MG63 (cell line): Measurements from ENCODE around the gene ACOX3. TPM values are rescaled to one million over a fixed set of nuclear protein-coding genes. Genes with fewer than 3 reads are reported as not detected.
A peak's percentile ranks its signal among the peaks of the same experiment; 100 is the strongest.
"Not testable (repeated sequence)": the region's sequence is repeated elsewhere in the genome, so short reads cannot be mapped to it uniquely, and the experiment has no call there.

Source experiments
- DNase-seq: peaks from one replicate; pipeline ENCODE4 v3.0.0-alpha.2; 2020
- H3K27me3 ChIP-seq: fragments of 250-450 bp; sonication (Bioruptor Pico); 2 replicates; pipeline ENCODE4 v1.5.1; 2020; ENCODE audit warnings: mild to moderate bottlenecking, moderate library complexity
- H3K36me3 ChIP-seq: fragments of 250-450 bp; sonication (Bioruptor Pico); 2 replicates; pipeline ENCODE4 v1.5.1; 2020; ENCODE audit warnings: mild to moderate bottlenecking, moderate library complexity
- H3K4me3 ChIP-seq: fragments of 250-450 bp; sonication (Bioruptor Pico); 2 replicates; pipeline ENCODE4 v1.5.1; 2020; ENCODE audit warnings: mild to moderate bottlenecking, moderate library complexity
- H3K9me3 ChIP-seq: fragments of 250-450 bp; sonication (Bioruptor Pico); 2 replicates; pipeline ENCODE4 v1.5.1; 2020; ENCODE audit warnings: mild to moderate bottlenecking, moderate library complexity
- total RNA-seq: library from RNA; depleted of rRNA; stranded (reverse); fragments of >200 nt; shearing (Covaris generic); gene quantifications from 2 replicates; pipeline ENCODE4 v1.2.3, GENCODE V29; 2014; ENCODE audit warnings: low replicate concordance; rRNA removed

ACOX3 gene
- total RNA-seq: 20.3 and 33.2 TPM in 2 replicates

DNA sequence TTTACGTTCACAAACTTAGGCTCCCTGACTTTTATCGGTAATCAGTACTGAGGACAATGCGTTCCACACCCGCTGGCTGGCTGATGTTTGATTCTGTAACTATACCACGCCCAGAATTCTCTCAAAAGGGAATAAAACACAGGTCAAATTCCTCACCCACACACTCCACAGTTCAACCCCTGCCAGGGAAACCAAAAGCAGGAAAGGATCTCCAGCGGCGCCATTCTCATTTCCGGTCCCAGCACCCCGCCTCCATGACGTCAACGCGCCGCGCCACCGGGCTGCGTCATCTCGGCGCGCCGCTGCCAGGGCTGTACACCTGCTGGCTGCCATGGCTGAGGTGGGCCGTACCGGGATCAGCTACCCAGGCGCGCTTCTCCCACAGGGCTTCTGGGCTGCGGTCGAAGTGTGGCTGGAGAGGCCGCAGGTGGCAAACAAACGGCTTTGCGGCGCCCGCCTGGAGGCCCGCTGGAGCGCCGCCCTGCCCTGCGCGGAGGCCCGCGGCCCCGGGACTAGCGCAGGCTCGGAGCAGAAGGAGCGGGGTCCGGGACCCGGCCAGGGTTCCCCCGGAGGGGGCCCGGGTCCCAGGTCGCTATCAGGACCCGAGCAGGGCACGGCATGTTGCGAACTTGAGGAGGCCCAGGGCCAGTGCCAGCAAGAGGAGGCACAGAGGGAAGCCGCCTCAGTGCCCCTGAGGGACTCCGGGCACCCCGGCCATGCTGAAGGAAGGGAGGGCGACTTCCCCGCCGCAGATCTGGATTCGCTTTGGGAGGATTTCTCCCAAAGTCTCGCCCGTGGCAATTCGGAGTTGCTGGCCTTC lies at the start of gene ACOX3, which contains the start of gene TRMT44:
TSS of gene ACOX3 (minus strand) at position 232 of the 820 bp plus-strand sequence. CDS start 24,202 bp downstream, outside the sequence.
TSS of gene TRMT44 (plus strand) at position 286 of the 820 bp plus-strand sequence. CDS start at position 332, 46 bp downstream.
- H3K27me3 ChIP-seq: no peaks in the 10 kb centered on the region
- H3K4me3 ChIP-seq: peak within 1 kb of the TSS; percentile 62
- DNase-seq: peak; percentile 82
- H3K9me3 ChIP-seq: no peaks in the 10 kb centered on the region
- no peaks in the 10 kb centered on the region for H3K36me3 ChIP-seq

DNA sequence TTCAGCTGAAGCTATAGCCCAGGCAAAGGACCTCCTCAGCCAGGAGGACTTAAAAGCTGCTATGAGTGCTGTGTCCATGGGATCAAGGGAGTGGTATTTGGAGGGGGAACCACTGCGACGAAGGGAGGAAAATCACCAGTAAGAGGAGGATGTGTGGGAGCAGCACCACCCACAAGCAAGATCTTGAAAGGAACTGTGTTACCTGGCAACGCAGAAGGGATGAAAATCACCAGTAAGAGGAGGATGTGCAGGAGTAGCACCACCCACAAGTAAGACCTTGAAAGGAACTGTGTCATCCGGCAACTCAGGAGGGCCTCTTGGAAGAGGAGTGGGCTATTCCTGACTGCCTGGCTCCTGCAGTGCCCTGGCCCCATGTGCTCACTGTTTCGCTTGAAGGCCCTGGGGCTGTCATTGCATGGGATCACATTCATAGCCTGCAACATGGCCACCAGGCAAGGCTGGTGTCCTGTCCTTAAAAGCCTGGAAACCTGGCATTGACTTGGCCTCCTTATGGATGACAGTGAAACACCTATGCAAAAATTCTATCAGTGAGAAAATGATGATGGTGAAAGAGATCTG lies 48.4 kb upstream of the ACOX3 start:
- no peaks in the 10 kb centered on the region for H3K36me3 ChIP-seq
- DNase-seq: no peak
- no peak overlapping the region for H3K4me3 ChIP-seq
- H3K9me3 ChIP-seq: no peaks in the 10 kb centered on the region
- no peaks in the 10 kb centered on the region for H3K27me3 ChIP-seq

DNA sequence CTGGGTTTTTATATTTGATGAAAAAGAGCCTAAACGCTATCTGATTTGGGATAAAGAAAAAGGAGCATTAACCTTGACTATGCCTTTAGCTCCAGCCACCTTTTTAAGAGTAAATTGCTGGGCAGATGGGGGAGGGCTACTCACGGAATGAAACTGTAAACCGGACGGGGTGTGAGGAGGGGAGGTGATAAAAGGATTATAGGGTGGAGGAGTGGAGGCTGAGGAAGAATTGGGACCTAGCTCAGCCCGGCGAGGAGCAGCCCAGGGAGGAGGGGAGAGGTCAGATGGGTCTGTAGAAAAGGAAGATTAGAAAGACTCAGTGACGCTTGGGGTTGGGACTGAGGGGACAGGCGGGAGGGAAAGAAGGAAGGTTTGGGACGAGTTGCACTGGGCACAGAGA lies 46.1 kb upstream of the ACOX3 start:
- not testable (repeated sequence) for H3K4me3 ChIP-seq, H3K27me3 ChIP-seq, H3K36me3 ChIP-seq, H3K9me3 ChIP-seq, DNase-seq

DNA sequence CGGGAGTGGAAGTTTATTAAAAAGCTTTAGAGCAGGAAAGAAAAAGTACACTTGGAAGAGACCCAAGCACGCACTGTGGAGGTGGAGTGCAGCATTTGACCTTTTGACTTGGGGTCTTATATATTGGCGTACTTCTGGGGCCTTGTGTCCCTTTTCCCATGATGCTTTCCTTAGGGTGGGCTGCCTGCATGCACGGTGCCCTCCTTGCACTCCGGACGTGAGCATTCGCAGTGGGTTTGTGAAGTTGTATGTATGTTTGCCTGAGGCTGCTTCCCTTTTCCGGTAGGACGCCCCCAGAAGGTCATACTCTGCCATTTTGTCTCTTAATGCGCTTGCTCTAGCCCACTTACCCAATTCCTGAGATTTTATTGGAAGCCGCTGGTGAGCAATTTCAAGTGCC lies 39.7 kb upstream of the ACOX3 start:
- no peaks in the 10 kb centered on the region for H3K9me3 ChIP-seq
- no peak for DNase-seq
- no peak overlapping the region for H3K4me3 ChIP-seq
- peaks cover 3% of the 10 kb centered on the region; the same call in 1 of the 2 replicates for H3K36me3 ChIP-seq
- H3K27me3 ChIP-seq: no peaks in the 10 kb centered on the region

DNA sequence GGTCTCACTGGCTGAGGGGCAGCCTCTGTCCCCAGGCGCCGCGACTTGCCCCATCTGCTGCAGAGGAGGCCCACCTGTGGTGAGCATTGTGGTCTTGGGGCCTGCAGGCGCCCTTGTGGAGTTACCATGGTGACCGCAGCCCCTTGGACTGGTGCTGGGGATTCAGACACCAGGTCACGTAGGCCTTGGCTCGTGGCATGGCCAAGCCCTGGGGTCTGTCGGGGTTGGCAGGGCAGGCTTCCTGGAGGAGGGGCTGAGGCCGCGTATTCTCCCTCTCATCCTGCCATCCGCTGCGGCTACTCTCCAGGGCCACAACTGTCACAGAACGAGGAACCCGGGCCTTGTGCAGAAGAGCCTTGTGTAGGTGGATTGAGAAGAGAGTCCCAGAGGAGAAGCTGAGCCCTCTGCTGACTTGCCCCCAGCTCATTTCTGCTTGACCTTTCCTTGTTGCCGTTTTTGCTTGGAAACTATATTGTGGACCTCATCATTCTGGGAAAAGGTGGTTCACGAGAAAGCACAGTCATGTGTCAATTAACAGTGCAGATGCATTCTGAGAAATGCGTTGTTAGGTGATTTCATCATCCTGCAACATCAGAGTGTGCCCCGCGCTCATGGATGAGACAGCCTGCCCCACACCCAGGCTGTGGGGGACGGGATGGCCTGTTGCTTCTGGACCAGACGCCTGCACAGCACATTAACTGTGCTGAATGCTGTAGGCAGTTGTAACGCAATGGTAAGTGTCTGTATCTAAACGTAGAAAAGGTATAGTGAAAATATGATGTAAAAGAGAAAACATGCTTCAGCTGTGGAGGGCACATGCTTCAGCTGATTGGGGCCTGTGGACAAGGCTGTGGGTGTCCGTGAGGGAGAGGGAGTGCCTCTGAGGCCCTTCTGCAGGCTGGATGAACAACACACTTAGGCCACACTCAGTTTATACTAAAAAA lies 38.5 kb upstream of the ACOX3 start:
- DNase-seq: no peak
- H3K4me3 ChIP-seq: no peak overlapping the region
- no peaks in the 10 kb centered on the region for H3K9me3 ChIP-seq
- no peaks in the 10 kb centered on the region for H3K27me3 ChIP-seq
- peaks cover 3% of the 10 kb centered on the region; the same call in 1 of the 2 replicates for H3K36me3 ChIP-seq

DNA sequence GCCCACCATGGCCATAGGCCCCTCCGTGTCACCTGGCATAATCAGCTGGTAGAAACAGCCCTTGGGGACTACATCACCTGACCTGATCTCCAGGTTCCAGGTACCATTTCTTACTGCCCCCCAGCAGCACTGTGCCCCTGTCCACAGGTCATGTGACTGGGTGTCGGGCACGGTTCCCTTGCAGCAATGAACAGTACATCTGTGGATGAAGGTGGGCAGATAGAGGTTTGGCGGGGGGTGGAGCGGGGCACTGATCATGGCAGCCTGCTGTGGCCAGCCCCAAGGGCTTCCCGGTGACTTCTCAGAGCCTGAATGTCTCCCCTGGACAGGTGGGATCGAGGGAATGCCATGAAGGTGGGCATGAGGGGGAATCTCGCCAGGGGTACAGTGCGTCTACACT lies 37.8 kb upstream of the ACOX3 start:
- H3K27me3 ChIP-seq: no peaks in the 10 kb centered on the region
- H3K4me3 ChIP-seq: no peak overlapping the region
- no peak for DNase-seq
- H3K36me3 ChIP-seq: peaks cover 3% of the 10 kb centered on the region; the same call in 1 of the 2 replicates
- H3K9me3 ChIP-seq: no peaks in the 10 kb centered on the region

DNA sequence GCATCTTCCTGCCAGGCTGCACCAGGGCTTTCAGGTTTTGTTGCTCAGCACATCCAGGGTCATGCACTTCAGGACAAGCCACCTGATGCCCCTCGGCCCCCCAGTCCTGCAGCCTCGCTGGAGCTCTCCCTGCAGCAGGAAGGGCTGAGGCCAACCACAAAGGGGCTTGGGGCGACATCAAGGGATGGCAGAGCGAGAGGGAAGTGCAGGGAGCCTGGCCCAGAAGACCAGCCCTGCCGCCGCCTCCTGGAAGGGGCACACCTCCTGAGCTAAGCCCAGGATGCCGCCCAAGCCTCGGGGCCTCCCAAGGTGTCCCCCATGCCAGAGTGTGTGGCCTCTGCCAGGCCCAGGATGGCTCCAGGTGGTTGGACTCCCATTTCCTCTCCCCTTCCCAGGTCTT lies 37.2 kb upstream of the ACOX3 start:
- Histone ChIP-seq H3K4me3 (no peak overlapping the region), H3K36me3 (peaks cover 3% of the 10 kb centered on the region; the same call in 1 of the 2 replicates), H3K9me3 (no peaks in the 10 kb centered on the region), H3K27me3 (no peaks in the 10 kb centered on the region)
- DNase-seq: no peak

DNA sequence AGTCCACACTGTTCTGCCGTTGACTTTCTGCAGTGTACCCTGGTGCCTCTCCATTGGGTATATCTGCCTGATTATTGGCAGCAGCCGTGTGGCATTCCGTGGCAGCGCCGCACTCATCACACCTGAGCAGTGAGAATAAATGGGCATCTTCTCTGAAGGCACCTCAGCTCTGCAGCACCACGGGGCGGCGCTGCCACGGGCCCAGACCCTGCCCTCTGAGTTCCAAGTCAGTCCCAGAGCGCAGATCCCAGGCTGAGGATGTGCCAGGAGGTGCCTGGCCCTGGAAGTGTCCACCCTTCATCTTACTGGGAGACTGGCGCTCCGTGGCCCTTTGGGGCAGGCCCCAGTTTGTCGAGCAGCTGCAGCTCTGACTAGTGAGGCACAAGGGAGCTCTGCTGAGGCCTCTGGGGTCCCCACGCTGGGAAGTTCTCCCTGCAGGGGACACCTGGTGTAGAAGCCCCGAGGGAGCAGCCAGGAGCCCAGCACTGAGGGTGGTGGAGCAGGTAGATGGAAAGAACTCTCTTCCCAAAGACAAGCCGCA lies 36.6 kb upstream of the ACOX3 start:
- H3K4me3 ChIP-seq: no peak overlapping the region
- H3K36me3 ChIP-seq: peaks cover 3% of the 10 kb centered on the region; the same call in 1 of the 2 replicates
- H3K9me3 ChIP-seq: no peaks in the 10 kb centered on the region
- no peaks in the 10 kb centered on the region for H3K27me3 ChIP-seq
- no peak for DNase-seq

DNA sequence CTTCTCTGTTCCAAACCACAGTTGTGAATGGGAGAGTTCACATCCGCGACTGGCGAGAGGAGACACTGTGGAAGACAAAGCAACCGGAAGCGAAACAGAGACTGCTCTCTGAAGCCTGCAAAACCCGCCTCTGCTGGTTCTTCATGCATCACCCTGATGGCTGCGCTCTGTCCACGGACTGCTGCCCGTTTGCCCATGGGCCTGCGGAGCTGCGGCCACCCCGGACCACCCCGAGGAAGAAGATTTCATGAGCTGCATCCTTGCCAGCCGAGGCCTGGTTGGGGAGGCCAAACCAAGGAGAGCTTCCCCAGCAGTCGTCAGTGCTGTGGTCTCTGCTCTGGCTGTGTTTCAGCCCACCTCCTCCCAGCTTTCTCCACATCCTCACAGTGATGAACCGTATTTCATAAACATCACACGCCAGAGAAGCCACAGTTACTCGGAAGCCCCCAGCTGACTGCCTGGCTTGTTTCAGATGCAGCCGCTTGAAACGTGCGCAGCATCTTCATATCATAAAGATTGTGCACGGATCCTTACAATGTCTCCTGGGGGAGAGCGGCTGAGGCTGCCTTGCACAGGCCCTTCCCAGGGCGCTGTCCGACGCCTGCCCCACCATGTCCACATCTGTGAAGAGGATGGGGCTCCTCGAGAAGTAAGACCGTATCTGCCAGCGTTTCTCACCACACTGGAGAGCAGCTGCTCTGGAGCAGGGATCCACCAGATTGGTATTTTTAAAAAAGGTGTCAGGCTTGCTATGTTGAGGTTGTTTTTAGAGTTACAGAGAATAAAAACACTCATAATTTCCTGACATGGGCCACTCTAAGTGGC lies 35.4 kb upstream of the ACOX3 start:
- H3K9me3 ChIP-seq: no peaks in the 10 kb centered on the region
- H3K36me3 ChIP-seq: peaks cover 3% of the 10 kb centered on the region; the same call in 1 of the 2 replicates
- H3K4me3 ChIP-seq: no peak overlapping the region
- H3K27me3 ChIP-seq: no peaks in the 10 kb centered on the region
- DNase-seq: no peak

DNA sequence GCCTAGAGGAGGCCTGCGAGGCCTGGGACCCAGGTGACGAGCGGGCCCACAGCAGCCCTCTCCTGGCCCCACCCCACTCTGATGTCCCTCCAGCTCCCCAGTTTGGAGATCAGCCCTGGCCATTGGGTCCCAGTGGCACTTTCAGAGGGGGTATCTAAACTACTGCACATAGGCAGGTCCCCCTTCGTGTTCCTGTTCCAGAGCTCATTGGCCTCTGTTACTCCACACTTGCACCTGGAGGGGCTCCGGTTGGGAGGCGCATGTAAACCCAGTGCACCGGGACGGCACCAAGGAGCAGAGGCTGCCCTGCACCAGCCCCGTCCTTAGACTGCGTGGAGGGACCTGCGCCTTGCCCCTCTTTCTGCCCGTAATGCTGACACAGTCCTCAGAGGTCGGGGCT lies 34.3 kb upstream of the ACOX3 start:
- no peak for DNase-seq
- Histone ChIP-seq H3K36me3 (peaks cover 3% of the 10 kb centered on the region; the same call in 1 of the 2 replicates), H3K27me3 (no peaks in the 10 kb centered on the region), H3K4me3 (no peak overlapping the region), H3K9me3 (no peaks in the 10 kb centered on the region)

DNA sequence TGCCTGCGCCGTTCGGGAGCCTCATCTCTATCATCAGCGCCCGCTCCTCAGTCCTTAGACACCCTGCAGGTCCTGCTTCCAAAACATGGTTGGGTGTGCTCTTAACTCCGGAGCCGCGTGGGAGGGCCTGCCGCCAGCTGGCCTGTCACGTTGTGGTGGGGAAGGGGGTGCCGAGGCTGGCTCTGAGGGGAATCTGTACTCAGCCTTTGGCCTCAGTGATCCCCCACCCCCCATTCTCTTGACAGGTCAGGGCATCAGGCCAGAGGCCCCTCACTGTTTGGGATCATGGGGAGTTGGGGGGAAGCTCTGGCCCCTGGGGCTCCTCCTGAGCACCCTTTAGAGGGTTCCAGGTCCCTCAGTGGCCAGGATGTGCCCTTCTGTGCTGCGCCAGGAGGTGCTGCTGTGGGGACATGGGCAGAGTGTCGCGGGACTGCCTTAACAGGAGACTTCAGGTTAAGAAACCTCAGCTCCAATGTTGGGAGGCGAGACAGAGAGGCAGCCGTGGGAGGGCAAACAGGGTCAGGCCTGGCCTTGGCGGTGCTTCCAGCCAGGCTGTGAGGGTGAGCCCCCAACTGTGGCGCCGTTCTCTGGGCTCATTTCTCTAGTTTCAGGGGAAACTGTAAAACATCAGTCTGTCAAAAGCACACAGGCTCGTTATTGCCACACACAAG lies 33.5 kb upstream of the ACOX3 start:
- H3K4me3 ChIP-seq: no peak overlapping the region
- H3K27me3 ChIP-seq: no peaks in the 10 kb centered on the region
- H3K36me3 ChIP-seq: peaks cover 7% of the 10 kb centered on the region
- DNase-seq: no peak
- no peaks in the 10 kb centered on the region for H3K9me3 ChIP-seq

DNA sequence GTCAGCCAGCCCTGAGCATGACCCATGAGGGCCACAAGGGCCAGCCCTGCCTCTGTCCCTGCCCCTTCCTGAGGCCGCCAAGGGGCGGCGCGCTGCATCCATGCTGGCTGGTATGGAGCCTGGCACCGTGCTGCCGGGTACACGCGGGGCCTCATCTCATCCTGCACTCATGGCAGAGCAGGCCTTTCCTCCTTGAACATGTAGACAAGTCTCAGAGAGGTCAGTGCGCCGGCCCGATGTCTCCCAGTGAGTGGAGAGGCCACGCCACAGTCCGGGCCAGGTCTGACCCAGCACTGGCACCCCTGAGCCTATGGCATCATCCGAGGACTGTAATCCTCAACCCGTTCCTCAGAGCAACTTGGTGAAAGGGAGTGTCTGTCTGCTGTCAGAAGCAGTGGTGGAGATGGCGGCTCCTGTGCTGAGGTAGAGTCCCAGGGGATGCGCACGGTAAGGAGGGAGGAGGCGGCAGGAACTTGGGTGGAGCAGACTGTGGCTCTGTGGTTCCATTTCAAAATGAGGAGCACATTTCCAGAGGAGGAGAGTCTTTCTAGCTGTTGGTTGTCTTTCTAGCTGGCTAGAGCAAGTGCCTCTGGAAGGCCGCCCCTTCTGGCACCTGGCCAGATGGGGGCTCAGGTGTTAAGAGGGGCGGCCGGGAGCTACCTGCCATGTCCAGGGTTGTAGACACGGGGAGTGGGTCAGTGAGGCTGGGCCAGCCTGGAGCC lies 32.8 kb upstream of the ACOX3 start:
- H3K4me3 ChIP-seq: no peak overlapping the region
- no peaks in the 10 kb centered on the region for H3K9me3 ChIP-seq
- H3K36me3 ChIP-seq: peaks cover 11% of the 10 kb centered on the region
- no peaks in the 10 kb centered on the region for H3K27me3 ChIP-seq
- DNase-seq: no peak

DNA sequence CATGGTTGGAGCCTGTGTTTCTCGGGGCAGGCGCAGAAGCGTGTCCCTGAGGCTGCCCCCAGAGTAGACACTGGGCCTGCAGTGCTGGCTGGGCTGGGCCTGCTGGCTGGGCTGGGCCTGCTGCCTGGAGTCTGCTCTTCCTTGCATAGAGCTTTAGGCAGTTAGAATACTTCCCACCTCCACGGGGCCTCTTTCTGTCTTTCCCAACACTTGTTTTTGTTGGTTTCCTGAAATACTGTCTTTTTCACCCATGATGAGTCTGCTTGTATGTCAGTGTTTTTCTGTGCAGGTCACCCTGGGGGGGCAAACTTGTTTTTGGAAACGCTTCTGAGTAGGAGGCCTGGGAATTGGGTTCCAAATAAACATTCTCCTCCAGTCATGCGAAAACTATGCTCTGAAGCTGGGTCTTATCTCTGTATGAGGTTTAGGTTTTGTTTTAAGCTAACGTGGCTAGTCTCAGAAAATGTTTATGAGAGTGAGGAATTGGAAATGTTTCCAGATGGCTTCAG lies 32.2 kb upstream of the ACOX3 start:
- Histone ChIP-seq H3K27me3 (no peaks in the 10 kb centered on the region), H3K9me3 (no peaks in the 10 kb centered on the region), H3K4me3 (no peak overlapping the region), H3K36me3 (peaks cover 13% of the 10 kb centered on the region)
- DNase-seq: peak; percentile 84

DNA sequence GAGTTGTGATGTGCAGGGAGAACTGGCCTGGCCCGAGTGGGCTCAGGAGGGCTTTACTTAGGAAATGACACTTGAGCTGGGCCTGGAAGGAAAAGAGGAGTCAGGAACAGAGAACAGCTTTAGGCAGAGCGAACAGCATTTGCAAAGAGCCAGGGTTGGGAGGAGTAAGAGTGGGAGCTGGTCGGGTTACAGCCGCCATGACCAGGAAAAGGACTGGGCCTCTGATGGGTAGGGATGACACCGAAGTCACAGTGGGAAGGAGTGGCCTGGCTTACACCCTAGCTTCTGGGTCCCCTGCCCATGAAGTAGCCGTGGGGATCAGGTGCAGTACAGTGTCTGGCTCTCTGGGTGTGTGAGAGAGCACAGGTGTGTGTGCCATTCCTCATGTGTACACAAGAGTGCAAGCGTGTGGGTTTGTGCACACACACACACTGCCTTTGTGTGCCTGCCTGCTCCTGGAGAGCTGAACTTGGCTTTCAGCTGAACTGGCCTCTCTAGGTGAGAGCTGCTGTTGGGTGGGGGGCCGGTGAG lies 31.7 kb upstream of the ACOX3 start:
- Histone ChIP-seq H3K27me3 (no peaks in the 10 kb centered on the region), H3K4me3 (no peak overlapping the region), H3K36me3 (peaks cover 13% of the 10 kb centered on the region), H3K9me3 (no peaks in the 10 kb centered on the region)
- DNase-seq: no peak
